Natural killer cell (primary cell): Measurements from ENCODE around the gene GSX2. TPM values are rescaled to one million over a fixed set of nuclear protein-coding genes. Genes with fewer than 3 reads are reported as not detected.

Source experiments
- ATAC-seq, 3 donors: fragments of 150-1000 bp in 2 of 3; fragments of 200-7000 bp in 1 of 3; cut with Tn5 transposase; 1 replicate in 1 of 3; 2 replicates in 2 of 3; pipeline ENCODE4 v1.10.0; 2021; ENCODE audit warnings: mild to moderate bottlenecking in 2 of 3, moderate library complexity in 2 of 3
- DNase-seq, 2 donors: peaks; one replicate each; pipeline versions ENCODE4 v3.0.0 to v3.0.0-alpha.2; 2013 to 2021; ENCODE audit warnings: mixed read lengths in 1 of 2
- H3K27ac ChIP-seq: one replicate; pipeline ENCODE4 v1.5.1; 2013; ENCODE audit warnings: mild to moderate bottlenecking, low read length
- H3K27me3 ChIP-seq: one replicate; pipeline ENCODE4 v1.6.1; 2013; ENCODE audit warnings: low read length; ENCODE audit not compliant: control insufficient read depth, insufficient read depth
- H3K36me3 ChIP-seq: one replicate; pipeline ENCODE4 v1.6.1; 2013; ENCODE audit warnings: low read length; ENCODE audit not compliant: control insufficient read depth, insufficient read depth
- H3K4me1 ChIP-seq: one replicate; pipeline ENCODE4 v1.6.1; 2013; ENCODE audit warnings: low read length; ENCODE audit not compliant: control insufficient read depth, insufficient read depth
- H3K4me3 ChIP-seq: one replicate; pipeline ENCODE4 v1.5.1; 2013; ENCODE audit warnings: low read length
- H3K9me3 ChIP-seq: one replicate; pipeline ENCODE4 v1.6.1; 2013; ENCODE audit warnings: low read length; ENCODE audit not compliant: control insufficient read depth, insufficient read depth
- H3K27ac Mint-ChIP-seq, 2 donors: one replicate each; pipeline ENCODE4 v1.8.0; 2022; ENCODE audit warnings: mild to moderate bottlenecking in 2 of 2, mixed read lengths in 2 of 2, moderate library complexity in 1 of 2
- H3K27me3 Mint-ChIP-seq, 2 donors: one replicate each; pipeline ENCODE4 v1.8.0; 2022; ENCODE audit warnings: low read depth in 2 of 2, mixed read lengths in 2 of 2
- H3K36me3 Mint-ChIP-seq: one replicate; pipeline ENCODE4 v1.8.0; 2022; ENCODE audit warnings: mixed read lengths
- H3K4me1 Mint-ChIP-seq, 2 donors: one replicate each; pipeline ENCODE4 v1.8.0; 2022; ENCODE audit warnings: mixed read lengths in 2 of 2
- H3K4me3 Mint-ChIP-seq: one replicate; pipeline ENCODE4 v1.8.0; 2022; ENCODE audit warnings: mild to moderate bottlenecking, moderate library complexity, mixed read lengths
- H3K9me3 Mint-ChIP-seq, 2 donors: one replicate each; pipeline ENCODE4 v1.8.0; 2022; ENCODE audit warnings: mixed read lengths in 2 of 2
- CTCF ChIP-seq: fragments of 200-600 bp; IDR thresholded peaks from one replicate; pipeline ENCODE4 v1.8.0; 2022; ENCODE audit warnings: antibody characterized with exemption
- WGBS: methylation state at CpG from one replicate; pipeline ENCODE4 v1.1.7; 2013; ENCODE audit warnings: missing lambda C conversion rate; ENCODE audit not compliant: insufficient coverage; 5-methylcytosine and 5-hydroxymethylcytosine counted together
- intact Hi-C: fragments of 100-400 bp; cut with micrococcal nuclease; formaldehyde crosslinking; loops from one replicate; pipeline ENCODE4 v1.14.2; 2022
- total RNA-seq, 4 donors: library from RNA; stranded (reverse); fragments of 120-200 nt in 1 of 4; gene quantifications; one replicate each; pipeline versions ENCODE4 v1.2.3 to v1.2.4, GENCODE V29; 2013 to 2022

Gene GSX2
- total RNA-seq, 3 donors from 2014 or later (not counting 1 experiment from before 2014, with no cell fraction given) = not detected

GRCh38 chr4:54102531-54103106 lies 2.7 kb downstream of the GSX2 start:
- H3K9me3 Mint-ChIP-seq = no peaks in the 10 kb centered on the region
- TF ChIP-seq CTCF = no peak
- Histone ChIP-seq H3K27me3 (peaks cover 64% of the 10 kb centered on the region), H3K4me1 (peaks cover 30% of the 10 kb centered on the region), H3K36me3 (no peaks in the 10 kb centered on the region), H3K4me3 (no peak overlapping the region), H3K27ac (no peak overlapping the region), H3K9me3 (no peaks in the 10 kb centered on the region)
- no peaks in the 10 kb centered on the region for H3K36me3 Mint-ChIP-seq
- H3K27me3 Mint-ChIP-seq = peaks cover 73 to 84% of the 10 kb centered on the region in 2 donors
- peaks cover 14% of the 10 kb centered on the region in 2 donors for H3K4me1 Mint-ChIP-seq
- H3K4me3 Mint-ChIP-seq = peak overlapping the region; percentile 2
- 27% methylated on average over 4 of the region's 6 CpGs for WGBS
- no peak for ATAC-seq
- H3K27ac Mint-ChIP-seq = no peak overlapping the region
- intact Hi-C loops = no loop called here
- DNase-seq = no peak

GRCh38 chr4:54103190-54103574 lies 3.2 kb downstream of the GSX2 start:
- H3K4me3 Mint-ChIP-seq = no peak overlapping the region
- H3K27me3 Mint-ChIP-seq = peaks cover 74 to 81% of the 10 kb centered on the region in 2 donors
- no peaks in the 10 kb centered on the region for H3K36me3 Mint-ChIP-seq
- Histone ChIP-seq H3K27ac (no peak overlapping the region), H3K36me3 (no peaks in the 10 kb centered on the region), H3K27me3 (peaks cover 61% of the 10 kb centered on the region), H3K4me3 (no peak overlapping the region), H3K9me3 (no peaks in the 10 kb centered on the region), H3K4me1 (peaks cover 33% of the 10 kb centered on the region)
- intact Hi-C loops = no loop called here
- H3K27ac Mint-ChIP-seq = no peak overlapping the region
- no peak for ATAC-seq
- WGBS = 12% methylated on average over 8 of the region's 8 CpGs
- DNase-seq = no peak
- no peaks in the 10 kb centered on the region for H3K9me3 Mint-ChIP-seq
- H3K4me1 Mint-ChIP-seq = peaks cover 16 to 18% of the 10 kb centered on the region in 2 donors
- no peak for TF ChIP-seq CTCF

GRCh38 chr4:54104907-54105306 lies 4.9 kb downstream of the GSX2 start:
- no peak for DNase-seq
- 35% methylated on average over 1 of the region's 1 CpG for WGBS
- Mint-ChIP-seq H3K27ac (no peak overlapping the region), H3K36me3 (no peaks in the 10 kb centered on the region), H3K9me3 (no peaks in the 10 kb centered on the region), H3K27me3 (peaks cover 74 to 79% of the 10 kb centered on the region in 2 donors), H3K4me3 (no peak overlapping the region), H3K4me1 (peaks cover 7 to 12% of the 10 kb centered on the region in 2 donors)
- H3K27ac ChIP-seq = no peak overlapping the region
- H3K4me3 ChIP-seq = no peak overlapping the region
- TF ChIP-seq CTCF = no peak
- no peaks in the 10 kb centered on the region for H3K9me3 ChIP-seq
- H3K36me3 ChIP-seq = no peaks in the 10 kb centered on the region
- no peak for ATAC-seq
- H3K4me1 ChIP-seq = peaks cover 38% of the 10 kb centered on the region
- intact Hi-C loops = no loop called here
- peaks cover 64% of the 10 kb centered on the region for H3K27me3 ChIP-seq
